H9 (cell line): ENCODE data around the gene TMCC2. TPM values are rescaled to one million over a fixed set of nuclear protein-coding genes. Genes with fewer than 3 reads are reported as not detected.
A peak's percentile ranks its signal among the peaks of the same experiment; 100 is the strongest.

Experiments used
- DNase-seq: peaks from one replicate; pipeline ENCODE4 v3.0.0-alpha.2; 2017
- H2AFZ ChIP-seq: one replicate; pipeline ENCODE4 v1.6.1; 2013; ENCODE audit warnings: mild to moderate bottlenecking, low read length, control low read depth, moderate library complexity
- H2AK5ac ChIP-seq: 2 replicates; pipeline ENCODE4 v1.6.1; 2013; ENCODE audit warnings: low read length, control low read depth, mixed read lengths; ENCODE audit not compliant: insufficient read length
- H2BK120ac ChIP-seq: one replicate; pipeline ENCODE4 v1.6.1; 2013; ENCODE audit warnings: low read depth, mild to moderate bottlenecking, low read length, control low read depth, inconsistent platforms; ENCODE audit not compliant: poor library complexity, severe bottlenecking
- H2BK12ac ChIP-seq: 2 replicates; pipeline ENCODE4 v1.6.1; 2013; ENCODE audit warnings: low read length, control low read depth, mixed read lengths, low read depth; ENCODE audit not compliant: insufficient read length
- H2BK15ac ChIP-seq: 2 replicates; pipeline ENCODE4 v1.6.1; 2013; ENCODE audit warnings: low read depth, low read length, control low read depth
- H2BK20ac ChIP-seq: one replicate; pipeline ENCODE4 v1.6.1; 2013; ENCODE audit warnings: low read depth, mild to moderate bottlenecking, low read length, control low read depth, inconsistent platforms; ENCODE audit not compliant: poor library complexity, severe bottlenecking
- H2BK5ac ChIP-seq: 2 replicates; pipeline ENCODE4 v1.6.1; 2013; ENCODE audit warnings: low read length, control low read depth, mixed read lengths; ENCODE audit not compliant: insufficient read length
- H3K14ac ChIP-seq: 2 replicates; pipeline ENCODE4 v1.6.1; 2013; ENCODE audit warnings: low read length, control low read depth; ENCODE audit not compliant: insufficient read depth
- H3K18ac ChIP-seq: 2 replicates; pipeline ENCODE4 v1.6.1; 2013; ENCODE audit warnings: low read depth, mild to moderate bottlenecking, mixed read lengths, low read length, control low read depth; ENCODE audit not compliant: insufficient read length
- H3K23ac ChIP-seq: 2 replicates; pipeline ENCODE4 v1.6.1; 2013; ENCODE audit warnings: low read length, control low read depth, mixed read lengths, low read depth; ENCODE audit not compliant: insufficient read length
- H3K23me2 ChIP-seq: 2 replicates; pipeline ENCODE4 v1.6.1; 2013; ENCODE audit warnings: low read depth, mild to moderate bottlenecking, mixed read lengths, low read length, control low read depth; ENCODE audit not compliant: insufficient read length, poor library complexity, severe bottlenecking
- H3K27ac ChIP-seq: 2 replicates; pipeline ENCODE4 v1.5.1; 2013; ENCODE audit warnings: low read length, control low read depth, mixed read lengths, low read depth; ENCODE audit not compliant: insufficient read length
- H3K27me3 ChIP-seq: 2 replicates; pipeline ENCODE4 v1.6.1; 2013; ENCODE audit warnings: low read length, control low read depth, inconsistent platforms; ENCODE audit not compliant: insufficient read depth
- H3K4ac ChIP-seq: 2 replicates; pipeline ENCODE4 v1.6.1; 2013; ENCODE audit warnings: low read depth, mild to moderate bottlenecking, control low read depth, inconsistent platforms, low read length, moderate library complexity
- H3K4me1 ChIP-seq: 2 replicates; pipeline ENCODE4 v1.6.1; 2013; ENCODE audit warnings: low read length, control low read depth, inconsistent platforms; ENCODE audit not compliant: insufficient read depth
- H3K4me2 ChIP-seq: 2 replicates; pipeline ENCODE4 v1.6.1; 2013; ENCODE audit warnings: low read length, control low read depth, mixed read lengths; ENCODE audit not compliant: insufficient read length, insufficient read depth
- H3K56ac ChIP-seq: 2 replicates; pipeline ENCODE4 v1.6.1; 2013; ENCODE audit warnings: low read depth, mild to moderate bottlenecking, mixed read lengths, low read length, control low read depth; ENCODE audit not compliant: insufficient read length
- H3K79me1 ChIP-seq: 2 replicates; pipeline ENCODE4 v1.6.1; 2013; ENCODE audit warnings: low read depth, mild to moderate bottlenecking, moderate library complexity, low read length, control low read depth, inconsistent platforms; ENCODE audit not compliant: insufficient read depth, poor library complexity, severe bottlenecking
- H3K79me2 ChIP-seq: 2 replicates; pipeline ENCODE4 v1.6.1; 2013; ENCODE audit warnings: low read length, control low read depth, inconsistent platforms; ENCODE audit not compliant: insufficient read depth
- H3K9ac ChIP-seq: 2 replicates; pipeline ENCODE4 v1.6.1; 2013; ENCODE audit warnings: low read length, control low read depth, mixed read lengths; ENCODE audit not compliant: insufficient read length; ENCODE audit errors: extremely low read depth
- H3K9me3 ChIP-seq: one replicate; pipeline ENCODE4 v1.6.1; 2013; ENCODE audit warnings: low read depth, low read length, inconsistent platforms; ENCODE audit not compliant: control insufficient read depth
- H3T11ph ChIP-seq: one replicate; pipeline ENCODE4 v1.6.1; 2013; ENCODE audit warnings: mild to moderate bottlenecking, low read length, control low read depth, inconsistent platforms
- H4K20me1 ChIP-seq: one replicate; pipeline ENCODE4 v1.6.1; 2013; ENCODE audit not compliant: control insufficient read depth, insufficient read length, insufficient read depth
- H4K5ac ChIP-seq: 2 replicates; pipeline ENCODE4 v1.6.1; 2013; ENCODE audit warnings: low read depth, mild to moderate bottlenecking, mixed read lengths, low read length, control low read depth; ENCODE audit not compliant: insufficient read length
- H4K8ac ChIP-seq: replicated peaks from 2 replicates; pipeline ENCODE4 v1.6.1; 2013; ENCODE audit warnings: low read length, control low read depth, mixed read lengths, low read depth; ENCODE audit not compliant: insufficient read length
- H4K91ac ChIP-seq: 2 replicates; pipeline ENCODE4 v1.6.1; 2013; ENCODE audit warnings: low read depth, mild to moderate bottlenecking, moderate library complexity, mixed read lengths, low read length, control low read depth; ENCODE audit not compliant: insufficient read length
- H3K27ac Mint-ChIP-seq, 3 experiments: 2 replicates in 2 of 3; 3 replicates in 1 of 3; pipeline ENCODE4 v1.8.0; 2020 to 2021; ENCODE audit warnings: mixed read lengths in 3 of 3, mild to moderate bottlenecking in 1 of 3, moderate library complexity in 1 of 3
- H3K27me3 Mint-ChIP-seq: 2 replicates; pipeline ENCODE4 v1.8.0; 2021; ENCODE audit warnings: low read depth, mild to moderate bottlenecking, moderate library complexity, mixed read lengths
- H3K36me3 Mint-ChIP-seq, 3 experiments: 2 replicates in 2 of 3; 3 replicates in 1 of 3; pipeline ENCODE4 v1.8.0; 2020 to 2021; ENCODE audit warnings: low read depth in 3 of 3, mixed read lengths in 3 of 3; ENCODE audit not compliant: insufficient read depth in 1 of 3
- H3K4me1 Mint-ChIP-seq, 2 experiments: 2 replicates each; pipeline ENCODE4 v1.8.0; 2020; ENCODE audit warnings: mixed read lengths in 2 of 2
- H3K4me3 Mint-ChIP-seq, 2 experiments: 2 replicates in 1 of 2; 3 replicates in 1 of 2; pipeline ENCODE4 v1.8.0; 2020 to 2021; ENCODE audit warnings: mild to moderate bottlenecking in 2 of 2, mixed read lengths in 2 of 2, moderate library complexity in 1 of 2
- H3K9me3 Mint-ChIP-seq, 2 experiments: 2 replicates in 1 of 2; 3 replicates in 1 of 2; pipeline ENCODE4 v1.8.0; 2020; ENCODE audit warnings: mild to moderate bottlenecking in 2 of 2, mixed read lengths in 2 of 2, moderate library complexity in 1 of 2
- WGBS: extraction: QIAGEN DNeasy Blood & Tissue Kit; methylation state at CpG from one replicate; pipeline ENCODE4 v1.1.7; 2013; ENCODE audit warnings: missing lambda C conversion rate, low lambda C conversion rate, mixed read lengths; ENCODE audit not compliant: insufficient read length; ENCODE audit errors: extremely low coverage; 5-methylcytosine and 5-hydroxymethylcytosine counted together
- total RNA-seq: library from RNA; stranded (reverse); gene quantifications from 2 replicates; pipeline ENCODE4 v1.2.1, GENCODE V29; 2021
- TF ChIP-seq, protein P1 (sequence below): fragments of 200-600 bp; sonication (generic); conservative IDR thresholded peaks from 3 replicates; pipeline ENCODE4 v1.8.0; 2021; ENCODE audit warnings: antibody characterized with exemption, mild to moderate bottlenecking

Gene TMCC2
- total RNA-seq, 1 experiment from 2014 or later = 11.7 TPM

GRCh38 chr1:205249651-205250050, 21.9 kb downstream of the TMCC2 start:
- Histone ChIP-seq H2BK120ac (no peak overlapping the region), H4K91ac (no peak overlapping the region), H3K56ac (no peak overlapping the region), H3K9ac (no peak overlapping the region), H3K9me3 (no peaks in the 10 kb centered on the region), H2AFZ (no peak overlapping the region), H2BK5ac (no peak overlapping the region), H2BK12ac (no peak overlapping the region), H3K23ac (no peak overlapping the region), H3K14ac (no peak overlapping the region; the same call in 1 of the 2 replicates), H3K4ac (no peak overlapping the region), H3K4me1 (no peaks in the 10 kb centered on the region), H3T11ph (no peak overlapping the region), H2BK15ac (no peak overlapping the region), H3K27me3 (no peaks in the 10 kb centered on the region), H4K8ac (no peak overlapping the region), H3K79me2 (no peaks in the 10 kb centered on the region), H3K4me2 (no peak overlapping the region), H3K79me1 (no peaks in the 10 kb centered on the region), H3K27ac (no peak overlapping the region), H2AK5ac (no peak overlapping the region), H3K18ac (no peak overlapping the region), H3K23me2 (no peaks in the 10 kb centered on the region), H4K20me1 (no peaks in the 10 kb centered on the region), H2BK20ac (no peak overlapping the region), H4K5ac (no peak overlapping the region)
- DNase-seq = no peak
- TF ChIP-seq, protein P1, sequence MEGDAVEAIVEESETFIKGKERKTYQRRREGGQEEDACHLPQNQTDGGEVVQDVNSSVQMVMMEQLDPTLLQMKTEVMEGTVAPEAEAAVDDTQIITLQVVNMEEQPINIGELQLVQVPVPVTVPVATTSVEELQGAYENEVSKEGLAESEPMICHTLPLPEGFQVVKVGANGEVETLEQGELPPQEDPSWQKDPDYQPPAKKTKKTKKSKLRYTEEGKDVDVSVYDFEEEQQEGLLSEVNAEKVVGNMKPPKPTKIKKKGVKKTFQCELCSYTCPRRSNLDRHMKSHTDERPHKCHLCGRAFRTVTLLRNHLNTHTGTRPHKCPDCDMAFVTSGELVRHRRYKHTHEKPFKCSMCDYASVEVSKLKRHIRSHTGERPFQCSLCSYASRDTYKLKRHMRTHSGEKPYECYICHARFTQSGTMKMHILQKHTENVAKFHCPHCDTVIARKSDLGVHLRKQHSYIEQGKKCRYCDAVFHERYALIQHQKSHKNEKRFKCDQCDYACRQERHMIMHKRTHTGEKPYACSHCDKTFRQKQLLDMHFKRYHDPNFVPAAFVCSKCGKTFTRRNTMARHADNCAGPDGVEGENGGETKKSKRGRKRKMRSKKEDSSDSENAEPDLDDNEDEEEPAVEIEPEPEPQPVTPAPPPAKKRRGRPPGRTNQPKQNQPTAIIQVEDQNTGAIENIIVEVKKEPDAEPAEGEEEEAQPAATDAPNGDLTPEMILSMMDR = no peak
- H3K9me3 Mint-ChIP-seq = no peaks in the 10 kb centered on the region
- no peak overlapping the region for H3K4me3 Mint-ChIP-seq
- no peaks in the 10 kb centered on the region; a peak in 1 of 7 replicates for H3K36me3 Mint-ChIP-seq
- peak overlapping the region in 1 of 3 experiments; percentile 16; a peak in 1 of 7 replicates for H3K27ac Mint-ChIP-seq
- WGBS = no CpG with 5 or more reads among the region's 4 CpGs
- peaks cover 18 to 35% of the 10 kb centered on the region in 2 experiments for H3K4me1 Mint-ChIP-seq
- no peaks in the 10 kb centered on the region; the same call in 1 of the 2 replicates for H3K27me3 Mint-ChIP-seq
